PC-9 (cell line): ENCODE data around the gene TCL1B.

Experiments
- EZH2 ChIP-seq: fragments of 200-600 bp; sonication (generic); IDR thresholded peaks from 2 replicates; pipeline ENCODE4 v1.8.0; 2017; ENCODE audit warnings: antibody characterized with exemption, low read depth
- TF ChIP-seq, protein P1 (sequence below): fragments of 200-600 bp; sonication (generic); conservative IDR thresholded peaks from 2 replicates; pipeline ENCODE4 v1.6.1; 2017; ENCODE audit warnings: mixed run types, antibody characterized with exemption, mild to moderate bottlenecking, moderate library complexity

GRCh38 chr14:95679998-95680735 lies 6.1 kb upstream of the TCL1B start:
- TF ChIP-seq, protein P1, sequence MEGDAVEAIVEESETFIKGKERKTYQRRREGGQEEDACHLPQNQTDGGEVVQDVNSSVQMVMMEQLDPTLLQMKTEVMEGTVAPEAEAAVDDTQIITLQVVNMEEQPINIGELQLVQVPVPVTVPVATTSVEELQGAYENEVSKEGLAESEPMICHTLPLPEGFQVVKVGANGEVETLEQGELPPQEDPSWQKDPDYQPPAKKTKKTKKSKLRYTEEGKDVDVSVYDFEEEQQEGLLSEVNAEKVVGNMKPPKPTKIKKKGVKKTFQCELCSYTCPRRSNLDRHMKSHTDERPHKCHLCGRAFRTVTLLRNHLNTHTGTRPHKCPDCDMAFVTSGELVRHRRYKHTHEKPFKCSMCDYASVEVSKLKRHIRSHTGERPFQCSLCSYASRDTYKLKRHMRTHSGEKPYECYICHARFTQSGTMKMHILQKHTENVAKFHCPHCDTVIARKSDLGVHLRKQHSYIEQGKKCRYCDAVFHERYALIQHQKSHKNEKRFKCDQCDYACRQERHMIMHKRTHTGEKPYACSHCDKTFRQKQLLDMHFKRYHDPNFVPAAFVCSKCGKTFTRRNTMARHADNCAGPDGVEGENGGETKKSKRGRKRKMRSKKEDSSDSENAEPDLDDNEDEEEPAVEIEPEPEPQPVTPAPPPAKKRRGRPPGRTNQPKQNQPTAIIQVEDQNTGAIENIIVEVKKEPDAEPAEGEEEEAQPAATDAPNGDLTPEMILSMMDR, result no peak
- TF ChIP-seq EZH2, result no peak
